ENCODE data around the gene TRMT11. TPM values are rescaled to one million over a fixed set of nuclear protein-coding genes. Genes with fewer than 3 reads are reported as not detected.
A peak's percentile ranks its signal among the peaks of the same experiment; 100 is the strongest.

TRMT11 gene
- total RNA-seq, 1 donor from 2014 or later, result 28.7 TPM

DNA sequence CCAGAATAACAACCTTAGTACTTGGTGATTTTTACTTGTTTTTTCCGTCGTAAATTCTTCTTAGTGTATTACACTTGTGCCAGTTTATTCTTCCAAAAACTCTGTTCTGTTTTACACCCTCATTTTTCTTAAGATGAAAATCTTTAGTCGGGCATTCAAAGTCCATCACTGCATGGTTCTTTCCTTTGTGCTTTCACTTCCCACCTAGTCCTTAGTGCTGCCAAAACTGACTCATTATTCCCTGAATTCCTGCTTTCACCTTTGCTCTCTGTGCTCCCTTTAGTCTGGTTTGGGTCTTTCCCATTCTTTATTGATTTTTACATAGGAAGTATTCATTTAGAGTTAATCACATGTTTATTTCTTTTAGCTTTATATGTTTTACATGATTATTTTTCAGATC is 3.3 kb downstream of the TRMT11 start:
- TF ChIP-seq, protein P1, sequence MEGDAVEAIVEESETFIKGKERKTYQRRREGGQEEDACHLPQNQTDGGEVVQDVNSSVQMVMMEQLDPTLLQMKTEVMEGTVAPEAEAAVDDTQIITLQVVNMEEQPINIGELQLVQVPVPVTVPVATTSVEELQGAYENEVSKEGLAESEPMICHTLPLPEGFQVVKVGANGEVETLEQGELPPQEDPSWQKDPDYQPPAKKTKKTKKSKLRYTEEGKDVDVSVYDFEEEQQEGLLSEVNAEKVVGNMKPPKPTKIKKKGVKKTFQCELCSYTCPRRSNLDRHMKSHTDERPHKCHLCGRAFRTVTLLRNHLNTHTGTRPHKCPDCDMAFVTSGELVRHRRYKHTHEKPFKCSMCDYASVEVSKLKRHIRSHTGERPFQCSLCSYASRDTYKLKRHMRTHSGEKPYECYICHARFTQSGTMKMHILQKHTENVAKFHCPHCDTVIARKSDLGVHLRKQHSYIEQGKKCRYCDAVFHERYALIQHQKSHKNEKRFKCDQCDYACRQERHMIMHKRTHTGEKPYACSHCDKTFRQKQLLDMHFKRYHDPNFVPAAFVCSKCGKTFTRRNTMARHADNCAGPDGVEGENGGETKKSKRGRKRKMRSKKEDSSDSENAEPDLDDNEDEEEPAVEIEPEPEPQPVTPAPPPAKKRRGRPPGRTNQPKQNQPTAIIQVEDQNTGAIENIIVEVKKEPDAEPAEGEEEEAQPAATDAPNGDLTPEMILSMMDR (IDR thresholded peaks at IDR 0.05; ENCODE audit: insufficient read depth, low read length, severe bottlenecking), result no peak
- DNase-seq (ENCODE audit: low read depth), result no peak
- H3K27me3 ChIP-seq (ENCODE audit: control insufficient read depth, insufficient read depth, low read length), result no peaks in the 10 kb centered on the region

DNA sequence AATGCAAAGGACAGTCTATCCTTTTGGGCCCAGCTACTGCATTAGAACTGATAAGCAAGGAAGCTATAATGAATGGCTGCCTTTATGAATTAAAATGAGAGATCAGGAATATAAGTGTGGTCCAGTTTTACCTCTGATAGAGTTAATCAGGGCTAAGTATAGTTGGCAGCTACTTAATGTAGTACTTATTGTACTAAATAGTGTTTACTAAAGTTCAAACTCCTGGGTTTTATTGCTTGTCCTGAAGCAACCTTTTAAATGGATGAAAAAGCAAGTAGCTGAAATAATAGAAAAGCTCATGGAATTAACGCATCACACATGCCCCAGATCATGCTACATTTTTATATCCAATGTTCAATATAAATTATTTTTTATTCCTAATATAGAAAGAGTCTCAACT is 5.3 kb downstream of the TRMT11 start:
- TF ChIP-seq, protein P1 (IDR thresholded peaks at IDR 0.05; ENCODE audit: insufficient read depth, low read length, severe bottlenecking), result no peak
- FAIRE-seq (no peak), DNase-seq (ENCODE audit: low read depth) (no peak)
- Histone ChIP-seq H3K36me3 (ENCODE audit: control insufficient read depth, insufficient read depth, low read length) (no peaks in the 10 kb centered on the region), H3K27me3 (ENCODE audit: control insufficient read depth, insufficient read depth, low read length) (no peaks in the 10 kb centered on the region), H3K4me3 (ENCODE audit: low read depth, low read length) (no peak overlapping the region)

More for the DNA sequence above, 3.3 kb downstream of the TRMT11 start:
- no peak overlapping the region for H3K4me3 ChIP-seq (ENCODE audit: low read depth, low read length)
- H3K36me3 ChIP-seq (ENCODE audit: control insufficient read depth, insufficient read depth, low read length), result no peaks in the 10 kb centered on the region
- no peak for FAIRE-seq

DNA sequence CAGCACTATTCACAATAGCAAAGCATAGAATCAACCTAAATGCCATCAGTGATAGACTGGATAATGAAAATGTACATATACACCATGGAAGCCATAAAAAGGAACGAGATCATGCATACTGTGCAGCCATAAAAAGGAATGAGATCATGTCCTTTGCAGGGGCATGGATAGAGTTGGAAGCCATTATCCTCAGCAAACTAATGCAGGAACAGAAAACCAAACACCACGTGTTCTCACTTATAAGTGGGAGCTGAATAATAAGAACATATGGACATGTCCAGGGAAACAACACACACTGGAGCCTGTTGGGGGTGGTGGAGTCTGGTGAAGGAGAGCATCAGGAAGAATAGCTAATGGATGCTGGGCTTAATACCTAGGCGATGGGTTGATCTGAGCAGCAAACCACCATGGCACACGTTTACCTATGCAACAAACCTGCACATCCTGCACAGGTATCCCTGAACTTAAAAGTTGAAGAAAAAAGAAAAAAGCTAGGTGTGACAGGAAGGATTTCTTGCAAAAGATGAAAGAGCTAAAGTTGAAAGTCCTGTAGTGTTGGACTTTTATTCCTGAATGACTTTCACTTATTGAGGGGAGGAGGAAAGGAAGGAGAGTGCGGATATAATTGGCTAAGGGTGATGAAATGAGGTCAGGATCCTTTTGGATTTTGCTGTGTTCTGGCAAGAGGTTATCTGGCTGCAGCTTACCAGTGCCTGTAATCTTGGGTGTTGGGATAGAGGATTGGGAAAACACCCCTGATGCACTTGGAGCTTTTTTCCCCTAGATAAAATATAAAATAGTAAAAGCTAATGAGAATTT is 8.5 kb downstream of the TRMT11 start:
- no peaks in the 10 kb centered on the region for H3K27me3 ChIP-seq (ENCODE audit: control insufficient read depth, insufficient read depth, low read length)
- H3K36me3 ChIP-seq (ENCODE audit: control insufficient read depth, insufficient read depth, low read length), result no peaks in the 10 kb centered on the region
- FAIRE-seq (no peak), DNase-seq (ENCODE audit: low read depth) (no peak)
- TF ChIP-seq, protein P1 (IDR thresholded peaks at IDR 0.05; ENCODE audit: insufficient read depth, low read length, severe bottlenecking), result no peak
- no peak overlapping the region for H3K4me3 ChIP-seq (ENCODE audit: low read depth, low read length)

DNA sequence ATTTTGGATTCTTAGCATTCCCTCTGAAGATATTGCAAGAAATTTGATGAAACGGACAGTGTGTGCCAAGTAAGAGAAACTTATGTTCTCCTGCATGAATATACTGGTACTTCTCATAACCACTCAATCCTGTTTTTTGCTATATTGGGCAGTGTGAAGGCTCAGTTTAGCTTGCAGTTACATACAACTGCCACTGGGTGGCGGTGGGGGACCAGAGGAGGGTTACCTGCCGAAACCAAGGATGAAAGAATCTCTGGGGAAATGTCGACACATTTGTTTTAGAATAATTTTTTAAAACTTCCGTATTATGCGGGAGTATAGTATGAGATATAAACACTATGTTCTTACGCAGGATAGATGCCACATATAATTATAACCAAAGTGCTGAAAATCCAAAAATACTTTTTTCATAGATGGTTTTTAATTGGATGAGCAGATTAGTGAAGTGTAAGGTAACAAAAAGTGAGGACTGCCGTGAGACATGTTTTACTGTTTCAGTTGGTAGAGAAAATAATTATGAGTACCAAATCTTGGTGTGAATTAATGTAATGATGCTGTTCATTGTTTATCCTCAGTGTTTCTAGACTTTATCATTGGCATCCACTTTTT is 9.7 kb downstream of the TRMT11 start:
- TF ChIP-seq, protein P1 (IDR thresholded peaks at IDR 0.05; ENCODE audit: insufficient read depth, low read length, severe bottlenecking), result peak; percentile 74
- no peak for FAIRE-seq
- Histone ChIP-seq H3K36me3 (ENCODE audit: control insufficient read depth, insufficient read depth, low read length) (peaks cover 1% of the 10 kb centered on the region), H3K27me3 (ENCODE audit: control insufficient read depth, insufficient read depth, low read length) (no peaks in the 10 kb centered on the region), H3K4me3 (ENCODE audit: low read depth, low read length) (no peak overlapping the region)
- peak; percentile 59 for DNase-seq (ENCODE audit: low read depth)

DNA sequence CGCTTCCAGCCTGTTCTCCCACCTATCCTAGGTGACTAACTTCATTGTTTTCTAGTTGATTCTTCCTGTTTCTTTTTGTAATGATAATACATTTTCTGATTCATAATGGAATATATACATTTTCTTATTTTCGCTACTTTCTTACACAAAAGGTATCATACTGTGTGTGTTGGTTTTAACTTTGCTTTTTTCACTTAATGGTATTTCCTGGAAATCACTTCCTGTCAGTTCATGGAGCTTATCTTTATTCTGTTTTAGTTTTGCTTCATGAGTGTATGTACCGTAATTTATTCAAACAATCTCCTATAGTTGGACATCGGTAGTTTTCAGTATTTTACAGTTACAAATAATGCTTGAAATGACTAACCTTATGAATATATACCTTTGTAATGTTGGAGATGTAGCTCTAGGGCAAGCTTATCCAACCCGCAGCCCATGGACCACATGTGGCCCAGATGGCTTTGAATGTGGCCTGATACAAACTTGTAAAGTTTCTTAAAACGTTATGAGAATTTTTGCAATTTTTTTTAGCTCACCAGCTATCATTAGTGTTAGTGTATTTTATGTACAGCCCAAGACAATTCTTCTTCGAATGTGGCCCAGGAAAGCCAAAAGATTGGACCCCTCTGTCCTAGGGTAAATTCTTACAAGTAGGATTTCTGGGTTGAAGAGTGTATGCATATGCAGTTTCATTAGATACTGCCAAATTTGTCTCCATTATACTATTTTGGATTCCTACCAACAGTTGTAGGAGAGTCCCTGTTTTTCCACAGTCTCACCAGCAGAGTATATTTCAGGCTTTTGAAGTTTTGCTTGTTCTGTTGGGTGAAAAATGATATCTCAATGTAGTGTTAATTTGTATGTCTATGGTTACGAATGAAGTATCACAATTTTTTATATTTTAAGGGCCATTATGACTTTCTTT is 16.7 kb downstream of the TRMT11 start:
- FAIRE-seq (no peak), DNase-seq (ENCODE audit: low read depth) (no peak)
- Histone ChIP-seq H3K36me3 (ENCODE audit: control insufficient read depth, insufficient read depth, low read length) (peaks cover 2% of the 10 kb centered on the region), H3K27me3 (ENCODE audit: control insufficient read depth, insufficient read depth, low read length) (no peaks in the 10 kb centered on the region), H3K4me3 (ENCODE audit: low read depth, low read length) (no peak overlapping the region)
- TF ChIP-seq, protein P1 (IDR thresholded peaks at IDR 0.05; ENCODE audit: insufficient read depth, low read length, severe bottlenecking), result no peak

Measured in bronchial epithelial cell (primary cell).